Large intestine (tissue), 3 donors: ENCODE results near the gene REEP2. TPM values are rescaled to one million over a fixed set of nuclear protein-coding genes. Genes with fewer than 3 reads are reported as not detected.

Source experiments
- DNase-seq, 2 donors: peaks; one replicate each; pipeline versions ENCODE4 v3.0.0 to v3.0.0-alpha.2; 2013
- H3K27ac ChIP-seq: one replicate; pipeline ENCODE4 v1.5.1; 2013; ENCODE audit warnings: low read length
- H3K27me3 ChIP-seq: 2 replicates; pipeline ENCODE4 v1.6.1; 2013; ENCODE audit warnings: low read length; ENCODE audit not compliant: control insufficient read depth, insufficient read depth
- H3K36me3 ChIP-seq: 2 replicates; pipeline ENCODE4 v1.6.1; 2013; ENCODE audit warnings: low read length; ENCODE audit not compliant: control insufficient read depth, insufficient read depth
- H3K4me1 ChIP-seq: one replicate; pipeline ENCODE4 v1.6.1; 2013; ENCODE audit warnings: low read length; ENCODE audit not compliant: control insufficient read depth, insufficient read depth
- H3K4me3 ChIP-seq: one replicate; pipeline ENCODE4 v1.5.1; 2013; ENCODE audit warnings: low read length
- H3K9me3 ChIP-seq: one replicate; pipeline ENCODE4 v1.6.1; 2013; ENCODE audit warnings: mild to moderate bottlenecking, low read depth, low read length, moderate library complexity; ENCODE audit not compliant: control insufficient read depth
- WGBS: methylation state at CpG from one replicate; pipeline ENCODE4 v1.1.5; 2013; ENCODE audit warnings: low lambda C conversion rate; ENCODE audit not compliant: insufficient coverage; 5-methylcytosine and 5-hydroxymethylcytosine counted together
- polyA plus RNA-seq: library from polyadenylated mRNA; unstranded; fragments of 120-200 nt; gene quantifications from one replicate; pipeline ENCODE4 v1.2.1, GENCODE V29; 2013

Gene REEP2
- polyA plus RNA-seq, 1 donor = 38.6 TPM

DNA sequence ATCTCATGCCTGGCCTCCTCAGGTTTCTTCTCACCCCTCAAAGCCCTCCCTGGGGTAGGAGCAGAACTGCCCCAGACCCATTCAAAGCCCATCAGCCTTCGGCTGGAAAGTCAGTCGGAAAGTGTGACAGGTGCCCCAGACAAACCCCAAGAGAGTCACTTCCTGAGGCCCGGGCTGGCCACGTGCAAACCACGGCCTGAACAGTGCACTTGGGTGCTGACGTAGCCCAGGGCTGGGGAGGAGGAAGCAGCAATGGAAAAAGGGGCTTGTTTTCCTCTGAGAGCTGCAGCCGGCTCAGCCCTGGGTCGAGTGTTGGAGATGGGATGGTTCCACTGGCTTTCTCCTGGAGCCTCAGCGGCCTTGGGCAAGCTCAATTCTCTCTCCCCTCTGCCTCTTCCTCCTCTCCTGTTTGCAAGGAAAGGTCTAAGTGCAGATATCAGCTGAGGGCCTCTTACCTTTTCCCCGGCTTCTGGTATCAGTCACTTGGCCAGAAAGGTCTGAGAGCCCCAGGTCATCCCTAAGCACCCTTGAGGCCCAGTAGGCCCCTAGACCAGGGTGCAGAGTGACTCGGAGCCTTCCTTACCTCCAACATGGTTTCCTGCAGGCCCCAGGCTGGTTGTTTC lies 20.6 kb downstream of the REEP2 start:
- Histone ChIP-seq H3K4me1 (peaks cover 27% of the 10 kb centered on the region), H3K27me3 (peaks cover 18% of the 10 kb centered on the region), H3K4me3 (no peak overlapping the region), H3K36me3 (no peaks in the 10 kb centered on the region), H3K27ac (peak overlapping the region; percentile 33), H3K9me3 (no peaks in the 10 kb centered on the region)
- no CpG with 5 or more reads among the region's 11 CpGs for WGBS
- peak in 1 of 2 donors; percentile 67 for DNase-seq

DNA sequence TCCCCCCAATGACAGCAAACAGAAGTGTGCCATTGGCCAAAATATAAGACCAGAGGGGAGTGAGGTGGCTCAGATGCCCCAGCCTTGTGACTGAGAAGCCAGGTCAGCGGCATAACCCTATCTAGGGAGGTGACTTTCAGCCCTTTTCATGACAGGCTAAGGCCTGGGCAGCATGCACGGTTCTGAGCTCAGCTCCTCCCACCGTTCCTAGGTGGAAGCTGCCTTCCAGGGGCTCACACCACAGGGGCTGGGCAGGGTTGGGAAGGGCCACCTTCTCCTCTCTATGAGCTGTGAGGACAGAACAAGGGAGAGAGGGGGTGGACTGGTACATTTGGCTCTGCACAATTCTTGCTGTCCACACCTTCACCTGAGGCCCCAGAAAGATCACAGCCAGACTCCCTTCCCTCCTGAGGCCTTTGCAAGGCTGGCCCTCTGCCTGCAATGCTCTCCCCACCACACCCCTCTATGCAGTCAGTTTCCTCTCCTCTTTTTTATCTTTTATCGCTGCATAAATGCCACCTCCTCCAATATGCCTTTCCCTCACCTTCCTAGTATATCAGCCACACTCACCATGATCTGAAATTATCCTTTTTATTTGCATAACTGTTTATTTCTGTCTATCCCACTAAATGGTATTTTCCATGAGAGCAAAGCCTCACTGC lies 21.3 kb downstream of the REEP2 start:
- DNase-seq = no peak
- Histone ChIP-seq H3K27me3 (peaks cover 14% of the 10 kb centered on the region), H3K9me3 (no peaks in the 10 kb centered on the region), H3K4me3 (no peak overlapping the region), H3K4me1 (peaks cover 27% of the 10 kb centered on the region), H3K36me3 (no peaks in the 10 kb centered on the region), H3K27ac (peak overlapping the region; percentile 33)
- WGBS = no CpG with 5 or more reads among the region's 4 CpGs

DNA sequence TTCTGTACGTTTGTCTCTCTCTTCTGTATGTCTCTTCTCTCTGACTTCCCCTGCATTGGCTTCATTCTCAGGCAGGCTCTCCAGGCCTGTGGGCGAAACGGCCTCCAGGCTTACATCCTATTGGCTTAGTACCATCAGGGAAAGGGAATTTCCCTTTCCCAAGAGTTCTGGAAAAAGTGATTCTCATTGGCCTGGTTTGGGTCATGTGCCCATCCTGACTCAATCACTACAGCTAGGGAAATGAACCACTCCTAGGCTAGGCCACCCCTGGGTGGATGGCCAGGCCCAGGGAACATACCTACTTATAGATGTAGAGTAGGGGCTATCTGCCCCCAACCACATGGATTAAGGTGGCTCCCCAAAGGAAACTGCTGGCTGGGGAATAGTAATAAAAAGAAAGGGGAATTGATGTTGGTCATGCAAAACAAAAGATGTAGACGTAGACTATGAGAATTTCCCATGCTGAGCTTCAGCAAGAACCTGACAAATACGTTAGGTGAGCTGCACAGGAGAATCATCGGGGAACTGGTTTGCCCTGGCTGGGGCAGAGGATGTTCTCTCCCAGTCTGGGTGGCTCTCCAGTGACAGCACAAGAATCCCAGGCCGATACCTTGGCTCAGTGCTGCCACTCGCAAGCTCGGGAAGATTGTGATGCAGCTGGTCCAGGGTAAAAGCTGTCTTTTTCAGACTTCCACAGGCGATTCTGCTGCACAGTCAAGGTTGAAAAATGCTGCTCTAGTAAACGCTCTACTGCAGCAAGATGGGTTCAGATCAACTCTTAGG lies 22.7 kb downstream of the REEP2 start:
- Histone ChIP-seq H3K27ac (no peak overlapping the region), H3K36me3 (no peaks in the 10 kb centered on the region), H3K4me3 (no peak overlapping the region), H3K4me1 (peaks cover 31% of the 10 kb centered on the region), H3K9me3 (no peaks in the 10 kb centered on the region), H3K27me3 (peaks cover 12% of the 10 kb centered on the region)
- WGBS = no CpG with 5 or more reads among the region's 11 CpGs
- DNase-seq = no peak

DNA sequence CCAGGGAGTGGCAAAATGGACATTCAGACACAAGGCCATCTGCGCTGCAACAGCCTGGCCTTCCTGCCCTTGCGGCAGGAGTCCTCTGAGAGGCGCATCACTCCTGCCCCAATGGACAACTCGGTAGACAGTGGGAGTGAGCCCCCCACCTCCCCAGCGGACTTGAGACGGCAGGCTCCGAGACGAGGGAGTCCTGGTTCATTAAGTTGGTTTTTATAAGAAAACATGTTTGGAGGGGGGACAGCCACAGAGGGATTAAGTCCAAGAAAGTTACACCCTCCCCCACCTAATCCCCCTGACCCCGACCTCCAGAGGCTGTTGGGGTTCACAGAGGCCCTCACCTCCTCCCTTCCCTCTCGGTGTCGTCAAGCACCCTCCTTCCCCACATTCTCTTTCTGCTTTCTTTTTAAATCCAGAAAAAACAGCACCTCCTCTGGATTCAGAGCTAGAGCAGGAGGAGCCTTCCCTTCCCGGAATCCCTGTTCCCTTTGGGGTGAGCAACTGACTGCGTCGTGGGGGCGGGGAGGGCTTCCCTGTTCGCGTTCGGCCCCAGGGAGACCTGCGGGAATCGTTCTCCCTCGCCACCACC lies 24.7 kb downstream of the REEP2 start:
- Histone ChIP-seq H3K4me1 (peaks cover 37% of the 10 kb centered on the region), H3K4me3 (peak overlapping the region; percentile 60), H3K9me3 (no peaks in the 10 kb centered on the region), H3K36me3 (peaks cover 11% of the 10 kb centered on the region), H3K27ac (peak overlapping the region; percentile 94), H3K27me3 (peaks cover 3% of the 10 kb centered on the region)
- no peak for DNase-seq
- WGBS = 0% methylated on average over 2 of the region's 21 CpGs

DNA sequence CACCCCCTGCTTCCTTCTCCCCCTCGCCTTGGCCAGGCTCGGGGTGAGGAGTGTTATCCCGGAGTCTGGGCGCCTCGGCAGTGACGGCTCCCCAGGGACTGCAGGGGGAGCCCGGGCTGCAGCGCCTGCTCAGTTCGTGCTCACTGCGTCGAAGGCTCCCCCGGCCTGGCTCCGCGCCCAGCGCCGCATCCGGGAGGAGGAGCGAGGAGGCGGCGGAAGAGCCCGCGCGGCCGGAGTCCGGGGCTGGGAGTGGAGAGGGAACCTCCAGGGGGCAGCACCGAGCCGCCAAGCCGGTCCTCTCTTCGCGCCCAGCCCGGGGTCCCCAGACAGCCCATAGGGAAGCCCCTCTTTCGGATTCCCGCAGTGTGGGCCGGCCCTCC lies 25.1 kb downstream of the REEP2 start:
- no CpG with 5 or more reads among the region's 34 CpGs for WGBS
- Histone ChIP-seq H3K4me3 (peak overlapping the region; percentile 60), H3K9me3 (no peaks in the 10 kb centered on the region), H3K36me3 (peaks cover 11% of the 10 kb centered on the region), H3K4me1 (peaks cover 32% of the 10 kb centered on the region), H3K27ac (peak overlapping the region; percentile 94), H3K27me3 (peaks cover 3% of the 10 kb centered on the region)
- DNase-seq = peak; percentile 97 to 98

DNA sequence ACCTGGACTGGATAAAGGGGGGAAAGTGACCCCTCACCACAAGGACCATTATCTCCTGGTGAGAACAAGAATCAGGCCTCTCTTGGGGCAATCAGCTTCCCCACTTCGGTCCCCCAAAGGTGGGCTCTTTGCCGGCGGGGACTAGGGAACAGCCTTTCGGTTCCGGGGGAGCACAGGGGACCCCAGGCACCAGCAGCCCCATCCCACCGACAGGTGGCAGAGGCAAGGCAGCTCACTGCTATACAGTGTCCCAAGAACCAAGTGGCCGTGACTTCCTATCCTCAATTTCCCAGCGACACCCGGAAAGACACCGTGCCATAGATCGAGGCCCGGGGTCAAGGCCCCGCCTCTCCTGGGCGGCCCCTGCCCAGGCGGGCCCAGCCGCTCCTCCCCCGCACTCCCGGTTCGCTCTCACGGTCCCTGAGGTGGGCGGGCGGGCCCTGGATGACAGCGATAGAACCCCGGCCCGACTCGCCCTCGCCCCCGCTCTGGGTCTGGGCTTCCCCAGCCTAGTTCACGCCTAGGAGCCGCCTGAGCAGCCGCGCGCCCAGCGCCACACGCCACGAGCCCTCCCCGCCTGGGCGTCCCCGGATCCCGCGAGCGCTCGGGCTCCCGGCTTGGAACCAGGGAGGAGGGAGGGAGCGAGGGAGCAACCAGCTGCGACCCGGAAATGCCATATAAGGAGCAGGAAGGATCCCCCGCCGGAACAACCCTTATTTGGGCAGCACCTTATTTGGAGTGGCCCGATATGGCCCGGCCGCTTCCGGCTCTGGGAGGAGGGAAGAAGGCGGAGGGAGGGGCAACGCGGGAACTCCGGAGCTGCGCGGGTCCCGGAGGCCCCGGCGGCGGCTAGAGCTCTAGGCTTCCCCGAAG lies 25.8 kb downstream of the REEP2 start:
- H3K36me3 ChIP-seq = peaks cover 11% of the 10 kb centered on the region
- WGBS = no CpG with 5 or more reads among the region's 64 CpGs
- H3K27ac ChIP-seq = peak overlapping the region; percentile 94
- DNase-seq = peak; percentile 99 to 100
- peaks cover 3% of the 10 kb centered on the region for H3K27me3 ChIP-seq
- no peaks in the 10 kb centered on the region for H3K9me3 ChIP-seq
- H3K4me1 ChIP-seq = peaks cover 26% of the 10 kb centered on the region
- H3K4me3 ChIP-seq = peak overlapping the region; percentile 60

DNA sequence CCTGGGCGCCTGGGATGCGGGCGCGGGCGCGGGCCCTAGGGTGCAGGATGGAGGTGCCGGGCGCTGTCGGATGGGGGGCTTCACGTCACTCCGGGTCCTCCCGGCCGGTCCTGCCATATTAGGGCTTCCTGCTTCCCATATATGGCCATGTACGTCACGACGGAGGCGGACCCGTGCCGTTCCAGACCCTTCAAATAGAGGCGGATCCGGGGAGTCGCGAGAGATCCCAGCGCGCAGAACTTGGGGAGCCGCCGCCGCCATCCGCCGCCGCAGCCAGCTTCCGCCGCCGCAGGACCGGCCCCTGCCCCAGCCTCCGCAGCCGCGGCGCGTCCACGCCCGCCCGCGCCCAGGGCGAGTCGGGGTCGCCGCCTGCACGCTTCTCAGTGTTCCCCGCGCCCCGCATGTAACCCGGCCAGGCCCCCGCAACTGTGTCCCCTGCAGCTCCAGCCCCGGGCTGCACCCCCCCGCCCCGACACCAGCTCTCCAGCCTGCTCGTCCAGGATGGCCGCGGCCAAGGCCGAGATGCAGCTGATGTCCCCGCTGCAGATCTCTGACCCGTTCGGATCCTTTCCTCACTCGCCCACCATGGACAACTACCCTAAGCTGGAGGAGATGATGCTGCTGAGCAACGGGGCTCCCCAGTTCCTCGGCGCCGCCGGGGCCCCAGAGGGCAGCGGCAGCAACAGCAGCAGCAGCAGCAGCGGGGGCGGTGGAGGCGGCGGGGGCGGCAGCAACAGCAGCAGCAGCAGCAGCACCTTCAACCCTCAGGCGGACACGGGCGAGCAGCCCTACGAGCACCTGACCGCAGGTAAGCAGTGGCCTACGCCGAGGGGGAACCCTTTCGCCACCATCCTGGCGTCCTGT lies 26.6 kb downstream of the REEP2 start, which contains the start of gene EGR1:
Gene EGR1 (plus strand): TSS at position 219 of the 864 bp plus-strand sequence. CDS start 283 bp downstream, at position 502.
- H3K27me3 ChIP-seq = peaks cover 3% of the 10 kb centered on the region
- DNase-seq = peak; percentile 94 to 98
- WGBS = no CpG with 5 or more reads among the region's 85 CpGs
- H3K4me1 ChIP-seq = peaks cover 19% of the 10 kb centered on the region
- H3K4me3 ChIP-seq = peak within 1 kb of the TSS; percentile 60
- H3K36me3 ChIP-seq = peaks cover 11% of the 10 kb centered on the region
- H3K9me3 ChIP-seq = no peaks in the 10 kb centered on the region
- peak within 1 kb of the TSS; percentile 94 for H3K27ac ChIP-seq

DNA sequence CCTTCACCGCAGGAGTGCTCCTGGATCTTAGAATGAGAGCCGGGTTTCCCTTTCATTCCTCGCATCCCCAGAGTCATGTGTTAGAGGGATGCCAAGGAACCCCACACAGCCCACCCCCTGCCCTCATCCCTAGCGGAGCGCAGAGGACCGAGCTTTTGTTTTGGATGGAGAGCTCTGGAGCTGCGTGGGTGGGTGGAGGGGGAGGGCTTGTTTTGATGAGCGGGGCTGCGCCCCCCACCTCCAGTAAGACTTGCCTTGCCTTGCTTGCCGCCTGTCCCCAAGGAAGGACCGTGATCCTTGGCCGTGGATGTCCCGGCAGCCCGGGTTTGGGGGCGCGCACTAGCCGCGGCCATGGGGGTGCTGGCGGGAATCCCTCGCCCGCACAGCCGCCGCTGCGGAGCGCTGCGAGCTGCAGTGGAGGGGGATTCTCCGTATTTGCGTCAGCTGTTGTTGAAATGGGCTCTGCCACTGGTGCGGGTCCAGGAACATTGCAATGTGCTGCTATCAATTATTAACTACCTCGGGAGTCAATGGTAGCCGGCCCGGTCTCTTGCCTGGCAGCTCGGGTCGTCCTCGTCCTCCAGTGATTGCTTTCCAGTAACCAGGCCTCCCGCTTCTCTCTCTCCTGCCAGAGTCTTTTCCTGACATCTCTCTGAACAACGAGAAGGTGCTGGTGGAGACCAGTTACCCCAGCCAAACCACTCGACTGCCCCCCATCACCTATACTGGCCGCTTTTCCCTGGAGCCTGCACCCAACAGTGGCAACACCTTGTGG lies 27.5 kb downstream of the REEP2 start:
- peaks cover 19% of the 10 kb centered on the region for H3K4me1 ChIP-seq

More for the DNA sequence above, 27.5 kb downstream of the REEP2 start:
- Histone ChIP-seq H3K36me3 (peaks cover 11% of the 10 kb centered on the region), H3K9me3 (no peaks in the 10 kb centered on the region), H3K27me3 (peaks cover 3% of the 10 kb centered on the region), H3K27ac (no peak overlapping the region), H3K4me3 (peak overlapping the region; percentile 60)
- DNase-seq = peak; percentile 57 to 73
- no CpG with 5 or more reads among the region's 39 CpGs for WGBS
